Measurements from ENCODE around the gene CPT2. TPM values are rescaled to one million over a fixed set of nuclear protein-coding genes. Genes with fewer than 3 reads are reported as not detected.

The CPT2 gene
- total and polyA plus RNA-seq, 4 donors, result 27.4 to 109 (median 74.8) TPM

GRCh38 chr1:53160924-53161378, 35.7 kb upstream of the CPT2 start:
- no peaks in the 10 kb centered on the region for H3K27me3 ChIP-seq (ENCODE audit: control insufficient read depth in 4 of 4, insufficient read depth in 4 of 4, low read length in 3 of 4)
- whole genome bisulfite sequencing, result 18% methylated on average over 2 of the region's 2 CpGs
- H3K36me3 ChIP-seq (ENCODE audit: control insufficient read depth in 4 of 4, insufficient read depth in 3 of 4, low read depth in 1 of 4, low read length in 3 of 4), result no peaks in the 10 kb centered on the region
- H3K4me3 ChIP-seq (ENCODE audit: low read depth in 1 of 3, low read length in 3 of 3), result no peak overlapping the region
- no peak overlapping the region for H3K27ac ChIP-seq (ENCODE audit: low read depth in 1 of 2, low read length in 2 of 2)
- peaks cover 1 to 31% (median 15%) of the 10 kb centered on the region in 4 donors for H3K4me1 ChIP-seq (ENCODE audit: control insufficient read depth in 4 of 4, insufficient read depth in 4 of 4, low read length in 3 of 4)
- no peaks in the 10 kb centered on the region for H3K9me3 ChIP-seq (ENCODE audit: control insufficient read depth in 4 of 4, low read length in 3 of 4)
- H3K9ac ChIP-seq (ENCODE audit: low read depth in 1 of 2, low read length in 2 of 2), result no peak overlapping the region
- DNase-seq (ENCODE audit: low spot score), result no peak
- TF ChIP-seq RXRA (IDR thresholded peaks at IDR 0.05), result peak in 1 of 2 donors; percentile 15
- no peak for TF ChIP-seq YY1 (IDR thresholded peaks at IDR 0.05)
- TF ChIP-seq HNF4A (conservative IDR thresholded peaks at IDR 0.05), result peak; percentile 48 to 59

- no peak overlapping the region for H3K9ac ChIP-seq (ENCODE audit: low read depth in 1 of 2, low read length in 2 of 2)
- DNase-seq (ENCODE audit: low spot score), result no peak
- WGBS, result 50% methylated on average over 5 of the region's 5 CpGs
- no peaks in the 10 kb centered on the region for H3K9me3 ChIP-seq (ENCODE audit: control insufficient read depth in 4 of 4, low read length in 3 of 4)
- peaks cover 1 to 43% (median 21%) of the 10 kb centered on the region in 4 donors for H3K4me1 ChIP-seq (ENCODE audit: control insufficient read depth in 4 of 4, insufficient read depth in 4 of 4, low read length in 3 of 4)
- H3K27ac ChIP-seq (ENCODE audit: low read depth in 1 of 2, low read length in 2 of 2), result no peak overlapping the region
- H3K4me3 ChIP-seq (ENCODE audit: low read depth in 1 of 3, low read length in 3 of 3), result no peak overlapping the region
- no peaks in the 10 kb centered on the region for H3K27me3 ChIP-seq (ENCODE audit: control insufficient read depth in 4 of 4, insufficient read depth in 4 of 4, low read length in 3 of 4)
- H3K36me3 ChIP-seq (ENCODE audit: control insufficient read depth in 4 of 4, insufficient read depth in 3 of 4, low read depth in 1 of 4, low read length in 3 of 4), result no peaks in the 10 kb centered on the region
- TF ChIP-seq CTCF (IDR thresholded peaks at IDR 0.05; ENCODE audit: low read depth, low read length, missing input control), result no peak
- no peak for TF ChIP-seq FOXA1 (IDR thresholded peaks at IDR 0.05)
- no peak for TF ChIP-seq NR2F2 (IDR thresholded peaks at IDR 0.05)
- TF ChIP-seq MAX (IDR thresholded peaks at IDR 0.05), result no peak
- no peak for TF ChIP-seq EGR1 (IDR thresholded peaks at IDR 0.05; ENCODE audit: low read depth in 2 of 2)
- no peak for TF ChIP-seq GABPA (IDR thresholded peaks at IDR 0.05 in 1 of 2, conservative IDR thresholded peaks at IDR 0.05 in 1 of 2)
- TF ChIP-seq ZBTB33 (IDR thresholded peaks at IDR 0.05), result no peak
- no peak for TF ChIP-seq RAD21 (IDR thresholded peaks at IDR 0.05)
- TF ChIP-seq RXRA (IDR thresholded peaks at IDR 0.05), result no peak
These were observed 34.0 kb upstream of the CPT2 start for GRCh38 chr1:53162621-53163020.

GRCh38 chr1:53163291-53163768, 33.3 kb upstream of the CPT2 start:
- Histone ChIP-seq H3K27me3 (ENCODE audit: control insufficient read depth in 4 of 4, insufficient read depth in 4 of 4, low read length in 3 of 4) (no peaks in the 10 kb centered on the region), H3K9ac (ENCODE audit: low read depth in 1 of 2, low read length in 2 of 2) (no peak overlapping the region), H3K4me3 (ENCODE audit: low read depth in 1 of 3, low read length in 3 of 3) (no peak overlapping the region), H3K27ac (ENCODE audit: low read depth in 1 of 2, low read length in 2 of 2) (no peak overlapping the region), H3K36me3 (ENCODE audit: control insufficient read depth in 4 of 4, insufficient read depth in 3 of 4, low read depth in 1 of 4, low read length in 3 of 4) (no peaks in the 10 kb centered on the region), H3K4me1 (ENCODE audit: control insufficient read depth in 4 of 4, insufficient read depth in 4 of 4, low read length in 3 of 4) (peaks cover 1 to 43% (median 21%) of the 10 kb centered on the region in 4 donors), H3K9me3 (ENCODE audit: control insufficient read depth in 4 of 4, low read length in 3 of 4) (no peaks in the 10 kb centered on the region)
- DNase-seq (ENCODE audit: low spot score), result no peak
- no peak for TF ChIP-seq GABPA (IDR thresholded peaks at IDR 0.05 in 1 of 2, conservative IDR thresholded peaks at IDR 0.05 in 1 of 2)
- TF ChIP-seq RXRA (IDR thresholded peaks at IDR 0.05), result no peak
- no peak for TF ChIP-seq MAX (IDR thresholded peaks at IDR 0.05)
- TF ChIP-seq REST (IDR thresholded peaks at IDR 0.05), result no peak
- WGBS, result 80% methylated on average over 10 of the region's 10 CpGs

Measured in liver (tissue), 9 donors.